HG02870 (cell line): Measurements from ENCODE around the gene MAFB.

Experiments
- ATAC-seq: cut with Tn5 transposase; IDR thresholded peaks from one replicate; pipeline ENCODE4 v1.9.1; 2021; ENCODE audit warnings: mild to moderate bottlenecking, moderate library complexity; ENCODE audit not compliant: unreplicated experiment

MAFB gene

GRCh38 chr20:40663304-40663790 lies 25.7 kb downstream of the MAFB start:
- ATAC-seq, result no peak

- no peak for ATAC-seq
These were observed 29.5 kb downstream of the MAFB start for GRCh38 chr20:40659567-40659966.

GRCh38 chr20:40658509-40658908 lies 30.5 kb downstream of the MAFB start:
- ATAC-seq, result no peak

GRCh38 chr20:40657526-40657925 lies 31.5 kb downstream of the MAFB start:
- no peak for ATAC-seq

GRCh38 chr20:40655451-40655850 lies 33.6 kb downstream of the MAFB start:
- ATAC-seq, result no peak

GRCh38 chr20:40654876-40655275 lies 34.2 kb downstream of the MAFB start:
- no peak for ATAC-seq

- no peak for ATAC-seq
These were observed 36.5 kb downstream of the MAFB start for GRCh38 chr20:40652441-40652987.

GRCh38 chr20:40651151-40651550 lies 37.9 kb downstream of the MAFB start:
- no peak for ATAC-seq

GRCh38 chr20:40650707-40651106 lies 38.3 kb downstream of the MAFB start:
- no peak for ATAC-seq

GRCh38 chr20:40648210-40649072 lies 40.6 kb downstream of the MAFB start:
- no peak for ATAC-seq

- ATAC-seq, result no peak
These were observed 42.2 kb downstream of the MAFB start for GRCh38 chr20:40646813-40647212.

GRCh38 chr20:40646361-40646760 lies 42.7 kb downstream of the MAFB start:
- no peak for ATAC-seq

- ATAC-seq, result no peak
These were observed 44.2 kb downstream of the MAFB start for GRCh38 chr20:40644863-40645262.

GRCh38 chr20:40643891-40644290 lies 45.1 kb downstream of the MAFB start:
- ATAC-seq, result no peak

GRCh38 chr20:40641809-40642208 lies 47.2 kb downstream of the MAFB start:
- ATAC-seq, result no peak

GRCh38 chr20:40641202-40641601 lies 47.8 kb downstream of the MAFB start:
- ATAC-seq, result no peak

GRCh38 chr20:40640667-40641066 lies 48.4 kb downstream of the MAFB start:
- ATAC-seq, result no peak

- ATAC-seq, result no peak
These were observed 49.2 kb downstream of the MAFB start for GRCh38 chr20:40639676-40640355.

GRCh38 chr20:40639132-40639531 lies 49.9 kb downstream of the MAFB start:
- no peak for ATAC-seq

GRCh38 chr20:40638414-40638813 lies 50.6 kb downstream of the MAFB start:
- no peak for ATAC-seq

- no peak for ATAC-seq
These were observed 51.9 kb downstream of the MAFB start for GRCh38 chr20:40637176-40637575.

- no peak for ATAC-seq
These were observed 52.5 kb downstream of the MAFB start for GRCh38 chr20:40636486-40636885.
